ENCODE results near the gene SIX5.

DNA sequence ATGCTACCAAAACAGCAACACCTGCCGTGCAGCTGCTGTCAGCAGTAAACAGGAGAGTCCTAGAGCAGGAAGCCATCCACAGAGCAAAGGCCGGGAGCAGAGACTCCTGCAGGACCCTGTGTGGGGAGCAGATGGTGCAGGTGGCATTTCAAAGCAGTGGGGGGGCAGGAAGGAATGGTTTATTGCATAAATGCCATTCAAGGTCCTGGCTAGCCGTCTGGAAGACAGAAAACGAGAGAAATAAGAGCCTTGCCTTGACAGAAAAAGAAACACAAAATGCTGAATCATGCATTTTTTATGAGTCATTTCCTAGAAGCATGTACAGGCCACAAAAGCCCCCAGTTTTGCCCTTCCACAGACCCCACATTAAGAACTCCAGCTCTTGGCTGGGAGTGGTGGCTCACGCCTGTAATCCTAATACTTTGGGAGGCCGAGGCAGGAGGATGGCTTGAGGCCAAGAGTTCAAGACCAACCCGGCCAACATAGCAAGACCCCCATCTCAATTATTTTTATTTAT lies 40.6 kb upstream of the SIX5 start:
- TF ChIP-seq POLR2A (IDR thresholded peaks at IDR 0.05; ENCODE audit: low read length) (no peak), GATA1 (IDR thresholded peaks at IDR 0.05; ENCODE audit: low read depth, low read length) (no peak)

Data from erythroblast (primary cell).